Activated T-cell treated with anti-CD3 and anti-CD28 coated beads, Interleukin-2, amount 50 U/mL, for 72 hours (primary cell): ENCODE results near the gene MRTFB. TPM values are rescaled to one million over a fixed set of nuclear protein-coding genes. Genes with fewer than 3 reads are reported as not detected.
"Not testable (repeated sequence)": the region's sequence is repeated elsewhere in the genome, so short reads cannot be mapped to it uniquely, and the experiment has no call there.

Experiments used
- ATAC-seq, 2 donors: fragments of 150-1000 bp; cut with Tn5 transposase; replicated peaks in 1 of 2; 2 replicates each; pipeline ENCODE4 v1.10.0; 2021; ENCODE audit warnings: moderate library complexity in 2 of 2, mild to moderate bottlenecking in 1 of 2
- DNase-seq, 2 donors: peaks; one replicate each; pipeline ENCODE4 v3.0.0; 2021 to 2022; ENCODE audit warnings: mixed read lengths in 1 of 2
- H3K27ac Mint-ChIP-seq: one replicate; pipeline ENCODE4 v1.8.0; 2022; ENCODE audit warnings: mild to moderate bottlenecking, moderate library complexity, mixed read lengths
- H3K27me3 Mint-ChIP-seq: one replicate; pipeline ENCODE4 v1.8.0; 2022; ENCODE audit warnings: low read depth, mixed read lengths
- H3K36me3 Mint-ChIP-seq, 2 donors: one replicate each; pipeline ENCODE4 v1.8.0; 2022; ENCODE audit warnings: mixed read lengths in 2 of 2, mild to moderate bottlenecking in 1 of 2; ENCODE audit not compliant: insufficient read depth in 2 of 2
- H3K4me1 Mint-ChIP-seq: one replicate; pipeline ENCODE4 v1.8.0; 2022; ENCODE audit warnings: low read depth, mixed read lengths
- H3K4me3 Mint-ChIP-seq, 2 donors: one replicate each; pipeline ENCODE4 v1.8.0; 2022; ENCODE audit warnings: mild to moderate bottlenecking in 2 of 2, mixed read lengths in 2 of 2, moderate library complexity in 2 of 2
- H3K9me3 Mint-ChIP-seq, 2 donors: one replicate each; pipeline ENCODE4 v1.8.0; 2022; ENCODE audit warnings: mixed read lengths in 2 of 2
- total RNA-seq, 2 donors: library from RNA; stranded (reverse); gene quantifications; one replicate each; pipeline ENCODE4 v1.2.3, GENCODE V29; 2022

Gene MRTFB
- total RNA-seq, 2 donors from 2014 or later, result 22.5 to 27.1 TPM

- DNase-seq (no peak), ATAC-seq (no peak)
- Mint-ChIP-seq H3K27ac (no peak overlapping the region), H3K27me3 (no peaks in the 10 kb centered on the region), H3K36me3 (peaks cover 2 to 3% of the 10 kb centered on the region in 2 donors), H3K9me3 (no peaks in the 10 kb centered on the region), H3K4me3 (no peak overlapping the region), H3K4me1 (peaks cover 17% of the 10 kb centered on the region)
Measured at GRCh38 chr16:14119799-14120198, 48.7 kb downstream of the MRTFB start.

- no peak for ATAC-seq
- Mint-ChIP-seq H3K27me3 (no peaks in the 10 kb centered on the region), H3K4me3 (no peak overlapping the region), H3K27ac (no peak overlapping the region), H3K36me3 (peaks cover 2 to 3% of the 10 kb centered on the region in 2 donors), H3K4me1 (peaks cover 22% of the 10 kb centered on the region), H3K9me3 (no peaks in the 10 kb centered on the region)
- DNase-seq, result no peak
Measured at GRCh38 chr16:14120335-14120734, 49.2 kb downstream of the MRTFB start.

- no peak for ATAC-seq
- H3K4me1 Mint-ChIP-seq, result peaks cover 22% of the 10 kb centered on the region
- no peaks in the 10 kb centered on the region for H3K9me3 Mint-ChIP-seq
- DNase-seq, result no peak
- H3K36me3 Mint-ChIP-seq, result peaks cover 2 to 3% of the 10 kb centered on the region in 2 donors
- no peaks in the 10 kb centered on the region for H3K27me3 Mint-ChIP-seq
- no peak overlapping the region for H3K27ac Mint-ChIP-seq
- no peak overlapping the region for H3K4me3 Mint-ChIP-seq
Measured at GRCh38 chr16:14121142-14121541, 50.0 kb downstream of the MRTFB start.

- Mint-ChIP-seq H3K27ac (peak overlapping the region; percentile 10), H3K4me1 (peaks cover 22% of the 10 kb centered on the region), H3K9me3 (no peaks in the 10 kb centered on the region), H3K27me3 (no peaks in the 10 kb centered on the region), H3K4me3 (no peak overlapping the region), H3K36me3 (peaks cover 2 to 3% of the 10 kb centered on the region in 2 donors)
- DNase-seq (no peak), ATAC-seq (no peak)
Measured at GRCh38 chr16:14121872-14122271, 50.8 kb downstream of the MRTFB start.

- H3K36me3 Mint-ChIP-seq, H3K9me3 Mint-ChIP-seq, ATAC-seq, DNase-seq, H3K27ac Mint-ChIP-seq, H3K4me3 Mint-ChIP-seq, H3K27me3 Mint-ChIP-seq: not testable (repeated sequence)
- H3K4me1 Mint-ChIP-seq, result peaks cover 22% of the 10 kb centered on the region
Measured at GRCh38 chr16:14122430-14122829, 51.3 kb downstream of the MRTFB start.

- DNase-seq (no peak), ATAC-seq (no peak)
- no peak overlapping the region for H3K4me3 Mint-ChIP-seq
- no peaks in the 10 kb centered on the region for H3K27me3 Mint-ChIP-seq
- peaks cover 0 to 1% of the 10 kb centered on the region in 2 donors for H3K36me3 Mint-ChIP-seq
- peaks cover 19% of the 10 kb centered on the region for H3K4me1 Mint-ChIP-seq
- H3K27ac Mint-ChIP-seq, result no peak overlapping the region
- no peaks in the 10 kb centered on the region for H3K9me3 Mint-ChIP-seq
Measured at GRCh38 chr16:14125000-14125681, 54.0 kb downstream of the MRTFB start.

GRCh38 chr16:14125708-14126107, 54.6 kb downstream of the MRTFB start:
- ATAC-seq (no peak), DNase-seq (no peak)
- Mint-ChIP-seq H3K36me3 (peaks cover 1 to 2% of the 10 kb centered on the region in 2 donors), H3K27me3 (no peaks in the 10 kb centered on the region), H3K9me3 (peaks cover 0 to 1% of the 10 kb centered on the region in 2 donors), H3K27ac (no peak overlapping the region), H3K4me3 (no peak overlapping the region), H3K4me1 (peaks cover 13% of the 10 kb centered on the region)

- Mint-ChIP-seq H3K36me3 (peaks cover 0 to 2% of the 10 kb centered on the region in 2 donors), H3K9me3 (peaks cover 0 to 1% of the 10 kb centered on the region in 2 donors), H3K27ac (no peak overlapping the region), H3K27me3 (no peaks in the 10 kb centered on the region), H3K4me1 (peaks cover 10% of the 10 kb centered on the region), H3K4me3 (no peak overlapping the region)
- ATAC-seq (no peak), DNase-seq (no peak)
Measured at GRCh38 chr16:14128097-14128496, 57.0 kb downstream of the MRTFB start.

- Mint-ChIP-seq H3K4me3 (no peak overlapping the region), H3K4me1 (peaks cover 10% of the 10 kb centered on the region), H3K9me3 (peaks cover 0 to 1% of the 10 kb centered on the region in 2 donors), H3K36me3 (peaks cover 0 to 2% of the 10 kb centered on the region in 2 donors), H3K27me3 (no peaks in the 10 kb centered on the region), H3K27ac (no peak overlapping the region)
- ATAC-seq, result no peak
- no peak for DNase-seq
Measured at GRCh38 chr16:14129502-14129901, 58.4 kb downstream of the MRTFB start.

GRCh38 chr16:14131774-14132695, 60.9 kb downstream of the MRTFB start:
- Mint-ChIP-seq H3K27ac (no peak overlapping the region), H3K4me3 (no peak overlapping the region), H3K9me3 (peaks cover 0 to 1% of the 10 kb centered on the region in 2 donors), H3K36me3 (peaks cover 0 to 2% of the 10 kb centered on the region in 2 donors), H3K4me1 (peaks cover 5% of the 10 kb centered on the region), H3K27me3 (no peaks in the 10 kb centered on the region)
- DNase-seq (no peak), ATAC-seq (no peak)

- DNase-seq, result no peak
- H3K4me1 Mint-ChIP-seq, result peaks cover 5% of the 10 kb centered on the region
- peaks cover 0 to 1% of the 10 kb centered on the region in 2 donors for H3K9me3 Mint-ChIP-seq
- H3K27me3 Mint-ChIP-seq, result no peaks in the 10 kb centered on the region
- ATAC-seq, result no peak
- H3K36me3 Mint-ChIP-seq, result peaks cover 0 to 2% of the 10 kb centered on the region in 2 donors
- no peak overlapping the region for H3K4me3 Mint-ChIP-seq
- no peak overlapping the region for H3K27ac Mint-ChIP-seq
Measured at GRCh38 chr16:14132696-14133048, 61.6 kb downstream of the MRTFB start.

GRCh38 chr16:14133907-14134306, 62.8 kb downstream of the MRTFB start:
- no peak overlapping the region for H3K4me3 Mint-ChIP-seq
- ATAC-seq (no peak), DNase-seq (no peak)
- no peaks in the 10 kb centered on the region for H3K27me3 Mint-ChIP-seq
- H3K36me3 Mint-ChIP-seq, result peaks cover 0 to 2% of the 10 kb centered on the region in 2 donors
- H3K27ac Mint-ChIP-seq, result no peak overlapping the region
- H3K4me1 Mint-ChIP-seq, result peaks cover 5% of the 10 kb centered on the region
- peaks cover 0 to 1% of the 10 kb centered on the region in 2 donors for H3K9me3 Mint-ChIP-seq

- H3K9me3 Mint-ChIP-seq, result no peaks in the 10 kb centered on the region
- no peak overlapping the region for H3K4me3 Mint-ChIP-seq
- no peak overlapping the region for H3K27ac Mint-ChIP-seq
- no peak for ATAC-seq
- H3K36me3 Mint-ChIP-seq, result peaks cover 0 to 3% of the 10 kb centered on the region in 2 donors
- H3K4me1 Mint-ChIP-seq, result peaks cover 5% of the 10 kb centered on the region
- H3K27me3 Mint-ChIP-seq, result no peaks in the 10 kb centered on the region
- DNase-seq, result no peak
Measured at GRCh38 chr16:14135704-14136103, 64.6 kb downstream of the MRTFB start.
